Smooth muscle cell of the brain vasculature (primary cell): ENCODE measurements around the gene SERTAD2.

Source experiments
- DNase-seq: peaks from one replicate; pipeline ENCODE4 v3.0.0-alpha.2; 2012; ENCODE audit warnings: low read depth, low spot score

Gene SERTAD2

DNA sequence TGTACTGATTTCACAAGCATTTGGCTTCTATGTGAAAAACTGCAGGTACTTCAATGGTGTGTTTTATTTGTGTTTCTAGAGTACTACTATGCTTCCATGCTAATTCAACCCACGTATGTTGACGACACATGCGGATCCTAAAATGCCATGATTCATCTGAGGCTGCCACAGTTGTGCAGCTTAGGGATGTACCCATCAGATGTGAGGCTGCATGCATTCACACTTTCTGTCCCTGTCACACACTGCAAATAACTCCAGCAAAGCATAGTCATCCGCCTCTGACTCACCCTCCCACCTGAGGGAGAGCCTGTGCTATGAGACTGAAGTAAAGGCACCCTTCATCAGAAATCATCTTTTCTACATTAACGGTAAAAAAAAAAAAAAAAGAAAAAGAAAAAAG is 22.1 kb upstream of the SERTAD2 start:
- DNase-seq = no peak

DNA sequence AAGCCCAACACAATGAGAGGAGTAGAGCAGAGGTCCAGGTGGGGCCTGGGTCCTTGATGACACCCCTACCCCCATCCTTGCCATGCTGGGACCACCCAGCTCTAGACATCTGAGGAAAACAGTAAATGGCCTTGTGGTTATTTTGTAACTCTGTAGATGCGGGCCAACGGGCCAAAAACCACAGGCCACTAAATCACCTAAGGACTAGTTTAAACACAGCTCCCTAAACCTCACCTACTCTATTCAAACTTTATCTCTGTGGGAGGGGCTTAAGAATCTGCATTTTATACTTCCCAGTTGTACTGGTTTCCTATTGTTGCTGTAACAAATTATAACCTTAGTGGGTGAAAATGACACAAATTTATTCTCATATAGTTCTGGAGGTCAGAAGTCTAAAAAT is 19.0 kb upstream of the SERTAD2 start:
- no peak for DNase-seq

DNA sequence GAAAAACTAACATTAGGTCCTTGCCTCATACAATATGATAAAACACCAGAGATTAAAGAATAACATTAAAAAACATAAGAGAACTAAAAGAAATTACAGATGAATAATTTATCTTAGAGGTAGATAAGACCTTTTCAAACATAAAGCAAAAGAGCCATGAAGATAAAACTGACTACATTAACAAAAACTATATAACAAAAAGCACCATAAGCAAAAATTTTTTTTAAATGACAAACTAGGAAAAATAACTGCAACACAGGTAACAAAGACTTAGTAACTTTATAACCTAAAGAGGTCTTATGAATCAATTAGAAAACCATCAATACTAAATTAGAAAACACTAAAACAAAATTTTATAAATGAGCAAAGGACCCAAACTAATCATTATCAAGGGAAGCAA is 16.3 kb upstream of the SERTAD2 start:
- DNase-seq = no peak

DNA sequence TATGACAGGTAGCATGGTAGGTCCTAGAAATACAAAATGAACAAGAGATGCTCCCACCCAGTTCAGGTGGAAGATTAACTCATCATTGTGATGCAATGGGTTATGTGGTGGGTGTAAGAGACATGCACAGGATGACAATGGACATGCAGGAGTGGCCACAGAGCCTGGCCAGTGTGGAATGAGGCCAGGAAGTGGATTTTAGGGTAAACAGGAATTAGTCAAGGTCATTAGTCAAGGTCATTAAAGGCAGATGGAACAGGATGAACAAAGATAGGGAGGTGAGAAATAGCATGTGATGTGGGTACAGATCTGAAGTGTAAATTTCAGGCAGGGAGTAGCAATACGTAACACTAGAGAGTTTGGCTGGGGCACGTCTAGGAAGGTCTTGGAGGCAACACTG is 15.6 kb upstream of the SERTAD2 start:
- no peak for DNase-seq

DNA sequence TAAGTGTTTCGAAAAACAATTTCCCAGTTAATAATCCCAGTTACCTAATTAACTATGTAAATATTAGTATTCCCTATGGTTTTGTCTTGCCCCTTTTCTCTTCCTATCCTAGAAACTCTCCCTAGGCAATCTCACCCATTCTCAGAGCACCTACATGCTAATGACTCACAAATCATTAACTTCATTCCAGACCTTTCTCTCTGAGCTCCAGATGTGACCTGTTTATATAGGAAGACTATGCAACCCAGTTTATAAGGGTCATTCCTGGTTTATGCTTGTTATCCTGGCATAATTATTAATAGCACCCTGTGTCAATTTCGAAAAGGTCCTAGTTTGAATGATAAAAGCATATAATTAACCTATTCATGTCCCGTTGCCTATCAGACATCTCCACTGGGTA is 14.8 kb upstream of the SERTAD2 start:
- no peak for DNase-seq

DNA sequence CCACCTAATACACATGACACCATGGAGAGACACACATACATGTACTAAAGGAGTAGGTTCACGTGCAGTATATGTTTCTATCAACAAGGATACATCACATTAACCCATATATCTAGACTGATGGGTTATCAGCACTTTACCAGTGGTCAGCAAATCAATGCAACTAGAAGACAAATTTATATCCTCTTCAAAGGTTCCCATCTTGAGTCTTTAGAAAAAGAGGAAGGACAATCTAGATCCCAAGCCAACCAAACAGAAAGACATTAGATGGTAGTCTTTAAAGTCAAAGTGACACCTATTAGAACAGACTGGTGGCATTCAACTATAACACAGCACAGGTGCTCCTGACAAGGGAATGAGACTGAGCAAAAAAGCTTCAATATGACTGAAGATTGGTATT is 13.8 kb upstream of the SERTAD2 start:
- no peak for DNase-seq

DNA sequence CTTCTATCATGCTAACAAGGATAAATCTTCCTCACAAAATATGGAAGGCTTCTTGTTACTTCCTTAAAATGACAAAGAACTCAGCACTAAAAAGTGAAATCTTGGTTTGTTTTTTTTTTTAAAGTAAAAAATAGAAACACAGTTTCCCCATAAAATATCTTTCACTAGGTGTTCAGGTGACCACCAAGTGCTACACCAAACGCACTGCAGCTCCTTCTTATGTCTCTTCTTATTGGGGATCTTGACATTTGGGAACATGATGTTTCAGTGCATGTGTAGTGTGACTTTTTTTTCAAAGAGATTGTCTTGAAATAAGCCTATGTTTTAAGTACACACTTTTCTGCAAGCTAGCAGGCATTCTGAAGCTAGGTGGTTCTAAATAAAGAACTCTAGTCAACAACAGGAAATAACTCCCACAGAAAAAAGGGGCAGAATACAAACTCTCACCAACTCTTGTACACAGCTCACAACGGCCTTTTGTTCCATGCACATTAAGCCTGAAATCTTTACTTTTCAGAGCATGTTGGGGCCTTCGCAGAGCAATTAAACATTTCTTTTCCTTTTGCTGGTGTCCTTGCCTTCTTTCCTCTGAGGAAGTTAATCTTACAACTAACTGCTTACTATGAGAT is 13.2 kb upstream of the SERTAD2 start:
- no peak for DNase-seq

DNA sequence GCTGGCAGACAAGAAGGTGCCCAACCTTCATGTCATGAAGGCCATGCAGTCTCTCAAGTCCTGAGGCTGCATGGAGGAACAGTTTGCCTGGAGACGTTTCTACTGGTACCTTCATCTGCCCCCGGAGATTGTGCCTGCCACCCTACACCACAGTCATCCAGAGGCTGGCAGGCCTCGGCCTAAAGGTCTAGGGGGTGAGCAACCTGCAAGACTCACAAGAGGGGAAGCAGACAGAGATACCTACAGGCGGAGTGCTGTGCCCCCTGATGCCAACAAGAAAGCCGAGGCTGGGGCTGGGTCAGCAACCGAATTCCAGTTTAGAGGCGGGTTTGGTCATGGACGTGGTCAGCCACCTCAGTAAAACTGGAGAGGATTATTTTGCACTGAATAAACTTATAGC is 12.0 kb upstream of the SERTAD2 start:
- DNase-seq = no peak

DNA sequence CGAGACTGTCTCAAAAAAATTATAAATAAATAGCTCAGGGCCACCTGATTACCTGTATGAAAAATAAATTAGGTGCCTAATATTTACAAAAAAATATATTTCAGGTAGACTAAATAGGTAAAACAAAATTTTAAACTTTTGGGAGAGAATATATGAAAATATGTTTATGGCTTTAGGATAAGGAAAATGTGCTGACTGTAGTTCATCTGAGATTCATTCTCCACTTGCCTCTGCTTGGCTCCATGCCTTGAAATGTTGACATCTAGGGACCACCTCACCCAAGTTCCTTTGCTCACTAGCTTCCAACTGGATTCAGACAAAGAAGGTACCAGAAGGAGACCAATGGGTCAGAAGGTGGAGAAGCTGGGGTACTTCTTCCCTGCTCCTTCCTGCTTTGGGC is 9.7 kb upstream of the SERTAD2 start:
- no peak for DNase-seq

DNA sequence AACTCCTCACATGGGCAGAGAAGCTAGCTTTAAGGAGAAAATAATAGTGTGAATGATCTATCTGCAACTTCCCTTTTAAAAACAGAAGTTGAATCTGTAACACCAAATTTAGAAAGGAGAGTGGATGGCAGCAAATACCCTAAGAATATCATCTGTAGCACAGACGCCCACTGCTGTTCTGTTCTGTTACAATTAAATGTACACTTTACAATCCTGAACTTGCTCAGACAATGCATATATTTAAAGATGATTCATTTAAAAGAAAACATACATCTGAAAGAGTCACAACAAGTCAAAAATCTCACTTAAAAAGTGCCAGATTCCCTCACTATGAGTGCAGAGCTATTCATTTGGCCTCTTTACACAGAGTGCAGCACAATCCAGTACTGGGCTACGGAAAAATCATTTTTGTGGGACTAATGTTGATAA is 8.0 kb upstream of the SERTAD2 start:
- DNase-seq = no peak

DNA sequence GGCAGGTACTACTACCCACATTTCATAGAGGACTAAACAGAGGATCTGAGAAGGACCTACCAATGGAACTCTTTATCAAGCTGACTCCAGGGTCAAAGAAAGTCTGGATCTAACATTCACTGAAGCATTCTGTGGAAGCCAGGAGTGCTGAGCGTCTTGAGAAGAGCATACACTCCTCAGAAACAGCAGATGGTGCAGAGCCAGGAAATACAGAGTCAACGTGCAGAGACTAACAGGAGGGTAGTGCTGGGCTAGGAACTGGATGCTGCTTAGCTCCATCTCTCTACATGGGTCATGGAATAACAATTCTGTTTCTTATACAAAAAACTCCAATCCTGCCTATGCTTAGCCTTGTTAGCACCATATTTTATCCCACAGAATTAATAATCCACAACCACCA is 5.5 kb upstream of the SERTAD2 start:
- DNase-seq = no peak

DNA sequence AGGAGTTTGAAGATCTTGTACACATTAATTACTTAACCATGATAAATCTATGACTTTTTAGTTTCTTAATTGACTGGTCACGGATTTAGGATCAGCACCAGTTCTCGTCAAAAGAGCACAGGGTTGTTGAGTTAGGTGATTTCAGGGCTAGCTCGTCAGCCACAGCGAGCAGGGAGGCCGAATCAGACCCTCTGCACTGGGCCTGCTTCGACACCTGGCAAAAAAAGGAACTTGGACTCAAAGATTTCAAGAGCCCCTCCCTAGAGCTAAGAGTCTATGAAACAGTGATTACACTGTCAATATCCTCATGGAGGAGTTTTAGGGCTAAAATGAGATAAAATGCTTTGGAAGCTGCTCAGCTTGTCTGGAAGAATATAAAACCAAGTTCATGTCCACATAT is 4.6 kb upstream of the SERTAD2 start:
- DNase-seq = no peak

DNA sequence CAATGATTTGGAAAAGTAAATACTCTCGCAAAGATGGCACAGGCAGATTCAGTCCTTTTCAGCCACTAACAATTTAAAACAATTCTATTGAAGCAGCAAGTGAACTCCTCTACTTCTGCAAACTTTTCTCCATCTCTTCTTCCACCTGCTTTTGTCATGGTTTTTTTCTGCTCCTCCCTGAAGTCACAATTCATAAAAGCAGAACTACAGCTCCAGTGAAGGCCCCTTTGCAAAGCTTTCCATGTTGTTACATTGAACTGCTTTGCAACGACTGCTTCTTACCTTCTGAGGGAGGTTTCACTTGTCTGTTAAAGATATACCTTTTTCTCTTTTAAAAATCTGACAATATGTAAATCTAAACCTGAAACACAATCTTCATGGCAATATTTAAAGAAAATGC is 3.7 kb upstream of the SERTAD2 start:
- DNase-seq = no peak

DNA sequence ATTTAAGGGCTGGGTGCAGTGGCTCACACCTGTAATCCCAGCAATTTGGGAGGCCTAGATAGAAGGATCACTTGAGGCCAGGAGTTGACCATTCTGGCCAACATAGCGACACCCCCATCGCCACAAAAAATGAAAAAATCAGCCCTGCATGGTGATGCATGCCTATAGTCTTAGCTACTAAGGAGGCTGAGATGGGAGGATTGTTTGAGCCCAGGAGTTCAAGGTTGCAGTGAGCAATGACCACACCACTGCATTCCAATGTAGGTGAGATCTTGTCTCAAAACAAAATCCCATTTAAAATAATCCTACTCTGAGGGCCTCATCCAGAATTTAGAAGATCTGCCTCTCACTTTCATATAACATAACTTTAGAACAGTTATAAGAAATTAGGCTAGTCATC is 2.7 kb upstream of the SERTAD2 start:
- DNase-seq = no peak

DNA sequence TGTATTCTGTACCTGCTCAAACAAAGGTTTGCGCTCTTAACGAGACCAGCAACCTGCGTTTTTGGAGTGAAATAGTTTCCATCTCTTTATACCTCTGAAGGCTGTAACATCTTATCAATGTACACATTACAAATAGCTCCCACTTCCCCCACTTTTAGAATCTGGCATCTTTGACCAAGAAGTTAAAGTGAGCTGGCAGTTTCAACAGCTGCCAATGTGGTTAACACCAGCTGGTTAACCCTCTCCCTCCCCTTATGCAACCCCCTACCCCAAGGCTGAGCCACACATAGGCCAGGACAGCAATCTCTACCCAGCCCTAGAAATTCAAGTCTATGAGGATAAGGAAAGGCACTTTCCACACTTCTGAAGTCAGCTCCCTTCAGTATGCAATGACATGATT is 2.2 kb upstream of the SERTAD2 start:
- DNase-seq = no peak

DNA sequence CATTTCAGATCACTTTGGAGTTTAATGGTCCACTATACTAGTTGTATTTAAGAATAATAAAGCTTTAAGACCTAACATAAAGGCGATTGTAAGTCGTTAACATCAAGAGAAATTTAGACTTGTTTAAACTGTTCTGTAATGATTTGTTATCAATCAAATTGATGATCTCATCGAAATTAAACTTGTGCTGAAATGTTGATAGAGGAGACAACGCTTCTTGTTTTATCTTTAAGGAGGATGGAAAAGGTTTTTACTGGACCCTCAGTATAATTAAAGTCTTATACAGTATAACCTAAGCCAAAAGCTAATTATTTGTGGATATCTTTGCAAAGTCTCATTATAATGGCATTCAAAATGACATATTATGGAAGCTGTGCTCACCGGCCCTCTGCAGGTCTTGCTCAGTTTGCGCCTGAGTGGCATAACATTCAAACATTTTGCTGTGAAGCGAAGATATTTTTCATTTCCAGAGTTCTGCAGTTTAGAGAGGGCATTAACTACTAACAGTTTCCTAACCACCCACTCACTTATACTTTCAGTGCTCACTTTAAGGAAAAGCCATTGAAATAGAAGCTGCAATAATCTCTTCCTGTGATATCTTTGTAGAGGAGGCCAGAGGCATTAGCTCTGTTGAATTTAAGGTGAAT is 1.4 kb upstream of the SERTAD2 start:
- no peak for DNase-seq

DNA sequence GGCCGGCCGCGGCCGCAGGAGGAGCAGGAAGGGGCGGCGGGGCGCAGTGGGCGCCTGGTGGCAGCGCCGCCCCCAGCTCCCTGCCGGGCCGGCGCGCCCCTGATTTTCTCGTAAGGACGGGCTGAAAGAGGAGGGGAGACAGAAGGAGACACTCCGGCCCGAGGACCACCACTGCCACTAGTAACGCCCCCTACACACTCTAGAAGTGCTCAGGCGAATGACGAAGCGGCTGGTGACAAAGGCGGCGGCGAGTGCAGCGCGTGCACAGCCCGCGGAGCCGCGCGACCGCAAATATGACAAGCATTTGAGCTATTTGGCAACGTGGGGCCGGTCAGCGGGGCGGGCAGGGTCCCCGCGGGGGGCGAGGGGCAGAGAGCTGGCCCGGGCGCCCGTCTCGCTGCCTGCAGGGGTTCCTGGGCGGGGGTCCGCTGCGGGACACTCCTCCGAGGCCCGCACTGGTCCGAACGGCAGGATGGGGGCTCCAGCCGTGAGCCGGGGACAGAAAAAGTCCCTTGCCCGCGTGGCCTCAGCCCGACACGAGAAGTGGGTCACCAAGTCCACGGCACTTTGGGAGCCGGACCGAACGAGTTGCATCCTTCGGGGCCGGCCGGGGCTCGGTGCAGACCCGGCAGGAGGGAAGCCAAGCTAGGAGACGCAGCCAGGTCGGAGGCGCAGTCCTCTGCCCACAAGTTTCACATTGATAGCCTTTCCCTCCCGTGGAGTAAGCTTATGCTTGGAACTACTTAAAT is 524 bp upstream of the SERTAD2 start:
- no peak for DNase-seq

DNA sequence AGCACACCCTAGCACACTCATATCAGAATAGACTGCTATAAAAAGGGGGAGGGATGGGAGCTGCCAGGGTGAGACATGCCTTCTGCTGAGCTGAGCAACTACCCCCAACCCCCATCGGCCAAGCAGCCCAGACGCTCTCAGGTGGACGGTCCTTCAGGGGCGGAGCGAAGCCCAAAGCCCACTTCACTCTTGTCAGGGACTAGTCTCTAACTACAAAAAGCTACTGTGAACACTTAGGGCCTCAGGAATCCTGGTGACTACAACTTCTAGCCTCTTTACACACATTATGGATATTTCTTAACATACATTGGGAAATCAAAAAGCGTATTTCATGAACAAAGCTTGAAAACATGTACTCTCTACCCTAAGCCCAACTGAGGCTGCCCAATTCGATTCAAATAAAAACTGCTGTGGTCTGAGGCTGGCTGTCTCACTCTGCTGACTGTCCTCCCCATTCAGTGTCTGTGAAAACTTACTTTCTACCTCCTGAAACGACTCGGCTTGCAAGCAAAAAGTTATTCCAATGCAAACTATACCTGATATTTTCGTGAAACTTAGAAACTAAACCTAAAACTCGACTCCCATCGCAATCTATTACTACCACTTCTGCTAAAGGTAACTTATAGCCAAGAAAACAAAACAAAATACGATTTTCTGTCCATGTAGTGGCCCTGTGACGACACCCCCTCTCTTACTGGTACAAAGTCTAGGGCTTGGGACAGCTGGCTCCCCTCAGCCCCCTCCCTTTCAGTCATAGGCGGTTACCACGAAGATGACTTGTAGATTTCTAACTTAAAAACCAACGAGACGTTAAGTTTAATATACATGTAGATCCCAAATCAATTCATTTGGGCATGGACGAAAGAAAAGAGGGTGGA is 1.2 kb downstream of the SERTAD2 start:
- DNase-seq = no peak

DNA sequence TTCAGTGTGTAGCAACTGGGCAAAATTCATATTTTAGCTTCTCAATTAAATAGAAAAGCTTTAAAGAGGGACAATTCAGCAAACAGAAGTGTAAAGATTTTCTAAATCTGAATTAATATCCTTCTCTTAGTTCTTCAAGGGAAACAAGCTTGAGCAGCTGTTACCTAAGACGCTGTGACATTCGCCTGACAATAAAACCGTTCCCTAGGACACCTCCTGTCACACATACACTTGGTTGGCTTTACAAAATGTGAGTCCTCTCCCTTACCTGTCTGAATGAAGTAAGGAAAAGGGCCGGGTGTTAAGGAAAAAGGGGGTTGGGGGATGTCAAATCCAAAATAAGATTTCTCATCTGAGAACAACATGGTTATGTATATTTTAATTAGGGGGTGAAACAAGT is 2.1 kb downstream of the SERTAD2 start:
- DNase-seq = no peak

DNA sequence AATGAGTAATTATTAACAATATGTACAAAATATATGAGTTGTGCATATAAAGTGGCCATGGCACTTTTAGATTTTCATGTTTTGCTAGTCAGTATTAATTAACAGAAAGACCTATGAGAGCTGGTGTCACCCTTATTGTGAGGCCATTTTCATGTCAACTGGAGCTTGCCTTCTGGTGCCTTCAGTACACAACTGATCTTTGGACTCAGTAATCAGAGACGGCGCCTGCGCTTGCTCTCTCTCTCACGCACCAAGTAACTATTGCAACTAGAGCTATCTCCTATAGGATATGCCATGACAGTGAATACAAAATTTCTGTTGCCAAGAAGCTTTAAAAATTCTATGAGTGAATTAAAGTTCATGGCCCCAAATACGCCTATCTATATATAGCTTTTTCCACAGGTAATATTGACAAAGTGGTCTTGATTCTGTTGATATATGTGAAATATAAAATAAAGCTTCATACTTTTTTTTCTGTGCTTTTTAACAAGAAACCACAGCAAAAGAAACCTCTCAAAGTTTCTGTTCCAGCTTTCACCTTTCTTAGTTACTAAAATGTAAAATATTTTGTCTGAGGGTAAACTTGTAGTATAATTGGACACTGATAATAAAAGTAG is 2.9 kb downstream of the SERTAD2 start:
- DNase-seq = no peak

DNA sequence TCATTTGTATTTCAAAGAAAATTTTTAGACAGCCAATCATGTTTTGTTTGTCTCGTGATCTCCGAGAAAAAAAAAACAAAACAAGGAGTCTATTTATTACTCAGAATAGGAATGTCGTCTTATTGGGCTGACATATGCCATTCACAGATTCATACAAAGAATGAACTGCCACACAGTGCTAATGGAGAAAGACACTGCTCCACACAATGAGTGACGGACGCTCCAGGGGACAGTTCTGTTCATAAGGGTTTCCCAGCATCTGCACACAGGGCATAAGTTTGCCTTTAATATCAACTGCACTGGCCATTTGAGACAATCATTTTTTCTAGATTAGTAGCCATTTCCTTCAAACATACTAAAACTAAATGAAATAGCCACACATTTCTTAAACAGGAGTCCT is 3.4 kb downstream of the SERTAD2 start:
- DNase-seq = no peak

DNA sequence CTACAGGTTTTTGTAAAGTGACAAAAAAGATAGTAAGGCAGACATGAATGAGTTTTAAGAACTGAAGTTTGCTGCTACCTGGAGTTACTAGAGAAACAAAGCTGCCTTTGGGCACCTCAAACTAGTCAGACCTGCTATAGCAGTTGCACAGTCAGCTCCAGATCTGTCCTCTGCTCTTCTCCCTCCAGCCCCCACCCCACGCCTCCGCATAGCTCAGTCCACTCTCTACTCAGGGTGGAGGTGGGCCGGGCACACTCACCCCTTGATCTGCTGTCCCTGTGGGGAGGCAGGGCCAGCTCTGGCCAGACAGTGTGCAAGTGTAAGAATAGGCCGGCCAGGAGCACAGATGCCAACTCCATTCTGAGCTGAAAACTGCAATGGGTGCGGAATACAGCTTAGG is 4.1 kb downstream of the SERTAD2 start:
- no peak for DNase-seq
